KG1 (cell line): ENCODE results near the gene NUP107.

Experiments
- DNase-seq: peaks from one replicate; lab custom pipeline; 2025; lab: John Stamatoyannopoulos, UW

The NUP107 gene

DNA sequence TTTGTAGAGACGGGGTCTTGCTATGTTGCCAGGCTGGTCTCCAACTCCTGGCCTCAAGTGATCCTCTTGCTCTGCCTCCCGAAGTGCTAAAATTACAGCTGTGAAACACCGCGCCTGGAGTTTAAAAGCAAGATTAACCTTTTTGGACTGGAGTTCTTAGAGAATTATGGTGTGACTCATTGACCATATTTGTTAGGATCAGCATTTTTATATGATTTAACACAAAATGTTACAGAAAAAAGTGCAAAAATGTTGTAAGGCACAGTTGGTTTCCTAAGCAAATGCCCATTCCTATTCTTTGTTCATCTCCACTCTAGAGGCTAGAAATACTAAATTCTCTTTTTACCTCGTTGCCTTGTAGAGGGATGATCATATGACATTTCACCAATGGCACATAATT lies 86.8 kb downstream of the NUP107 start:
- DNase-seq = no peak

DNA sequence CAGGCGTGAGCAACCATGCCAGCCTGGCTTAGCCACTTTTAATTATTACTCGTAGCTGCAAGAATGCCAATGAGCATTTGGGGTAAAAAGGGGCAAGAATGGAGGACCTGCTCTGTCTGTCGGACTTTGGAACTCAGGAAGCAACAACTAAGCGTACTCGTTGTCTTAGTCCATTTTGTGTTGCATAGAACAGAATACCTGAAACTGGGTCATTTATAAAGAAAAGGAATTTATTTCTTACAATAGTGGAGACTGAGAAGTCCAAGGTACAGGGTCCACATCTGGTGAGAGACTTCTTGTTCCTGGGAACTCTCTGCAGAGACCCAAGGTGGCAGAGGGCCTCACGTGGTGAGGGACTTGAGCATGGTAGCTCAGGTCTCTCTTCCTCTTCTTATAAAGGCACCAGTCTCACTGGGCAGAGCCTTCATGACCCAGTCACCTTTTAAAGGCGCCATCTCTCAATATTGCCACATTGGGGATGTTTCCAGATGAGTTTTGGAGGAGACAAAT lies 88.4 kb downstream of the NUP107 start:
- no peak for DNase-seq

DNA sequence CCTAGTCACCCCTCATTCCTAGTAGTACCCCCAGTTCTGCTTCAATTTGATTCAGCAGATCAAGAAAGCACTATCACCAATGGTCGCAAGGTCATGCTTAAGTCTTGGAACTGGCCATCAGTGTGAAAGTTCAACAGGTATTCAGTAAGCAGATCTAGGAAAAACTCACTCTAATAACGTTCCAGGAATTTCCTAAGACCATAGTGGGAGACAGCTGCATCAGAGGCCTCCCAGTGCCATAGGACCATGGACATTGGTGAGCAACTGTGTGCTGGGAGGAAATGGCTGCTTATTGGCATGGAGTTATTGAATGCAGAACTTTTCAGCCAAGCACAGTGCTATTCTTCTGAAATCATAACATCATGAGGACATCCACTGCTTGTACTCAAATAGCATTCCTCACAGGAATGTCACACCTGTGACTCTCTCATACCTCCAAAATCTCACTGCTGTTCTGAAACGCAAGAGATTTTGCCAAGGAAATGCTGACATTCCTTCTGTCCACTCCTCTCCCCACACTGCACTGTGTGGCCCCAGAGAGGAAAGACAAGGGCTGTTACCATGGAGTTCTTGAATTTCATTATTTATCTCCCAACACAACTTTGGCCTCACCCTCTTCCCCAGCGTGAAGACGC lies 90.3 kb downstream of the NUP107 start:
- DNase-seq = no peak

DNA sequence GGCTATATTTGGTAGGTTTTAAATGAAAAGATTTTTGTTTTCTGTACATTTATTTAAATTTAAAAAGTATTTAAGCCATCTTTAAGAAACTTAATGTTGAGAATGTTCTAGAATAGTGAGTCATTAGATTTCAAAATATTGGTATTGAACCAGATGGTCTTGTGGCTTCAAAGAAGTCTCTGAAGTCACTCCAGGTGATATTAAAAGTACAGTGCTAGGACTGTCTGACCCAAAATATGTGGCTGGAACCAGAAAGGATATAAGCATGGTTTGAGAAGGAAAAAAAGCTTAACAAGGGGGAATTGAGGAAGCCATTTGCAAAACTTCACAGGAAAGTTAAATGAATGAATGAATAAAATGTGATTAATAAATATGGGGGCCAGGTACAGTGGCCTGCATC lies 92.5 kb downstream of the NUP107 start:
- no peak for DNase-seq

DNA sequence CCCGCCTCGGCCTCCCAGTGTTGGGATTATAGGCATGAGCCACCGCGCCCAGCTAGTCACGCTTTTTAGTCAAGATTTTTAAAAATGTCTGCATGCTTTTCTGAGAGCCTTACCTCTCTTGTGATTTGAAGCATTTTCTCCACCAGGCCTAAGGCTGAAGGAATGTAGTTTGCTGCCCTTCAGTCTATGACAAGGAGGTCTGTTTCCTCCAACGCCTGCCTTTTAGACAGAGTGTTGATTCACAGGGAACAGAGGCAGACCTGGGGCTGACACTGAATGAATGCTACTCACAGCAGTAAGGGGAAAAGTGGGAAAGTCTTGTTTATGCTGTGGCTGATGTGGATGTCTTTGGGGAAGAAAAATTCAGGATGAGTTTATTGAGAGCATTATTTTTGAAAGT lies 94.0 kb downstream of the NUP107 start:
- DNase-seq = no peak

DNA sequence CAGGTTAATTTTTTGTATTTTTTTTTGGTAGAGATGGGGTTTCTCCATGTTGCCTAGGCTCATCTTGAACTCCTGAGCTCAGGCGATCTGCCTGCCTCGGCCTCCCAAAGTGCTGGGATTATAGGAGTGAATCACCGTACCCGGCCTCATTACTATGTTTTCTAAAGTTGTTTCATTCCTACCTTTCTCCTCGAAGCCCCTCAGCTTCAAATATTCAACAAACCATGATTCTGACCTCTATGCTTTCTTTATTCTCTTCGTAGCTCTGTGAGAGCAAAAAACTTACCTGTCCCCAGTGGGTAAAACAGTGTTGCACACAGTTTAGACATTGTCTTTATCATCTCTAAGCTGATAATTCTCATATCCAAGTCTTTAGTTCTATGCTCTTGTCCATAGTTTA lies 95.0 kb downstream of the NUP107 start:
- DNase-seq = no peak

DNA sequence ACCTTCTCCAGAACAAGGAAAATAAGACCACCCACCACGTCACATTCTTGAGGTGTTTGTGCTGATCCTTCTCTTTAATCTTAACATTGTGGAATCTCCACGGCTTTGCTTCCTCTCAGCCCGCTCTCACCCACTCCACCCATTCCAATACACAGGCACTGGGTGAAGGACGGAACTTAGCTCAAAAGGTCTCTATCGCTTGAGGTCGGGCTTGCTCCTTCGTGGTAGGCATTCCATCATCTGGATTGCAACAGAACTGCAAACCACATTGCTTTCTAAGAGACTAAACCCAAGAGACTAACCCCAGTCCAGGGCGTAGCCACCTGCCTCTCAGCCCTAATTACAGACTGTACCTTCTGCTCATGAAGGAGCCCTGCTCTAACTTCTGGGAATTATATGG lies 97.2 kb downstream of the NUP107 start:
- no peak for DNase-seq

DNA sequence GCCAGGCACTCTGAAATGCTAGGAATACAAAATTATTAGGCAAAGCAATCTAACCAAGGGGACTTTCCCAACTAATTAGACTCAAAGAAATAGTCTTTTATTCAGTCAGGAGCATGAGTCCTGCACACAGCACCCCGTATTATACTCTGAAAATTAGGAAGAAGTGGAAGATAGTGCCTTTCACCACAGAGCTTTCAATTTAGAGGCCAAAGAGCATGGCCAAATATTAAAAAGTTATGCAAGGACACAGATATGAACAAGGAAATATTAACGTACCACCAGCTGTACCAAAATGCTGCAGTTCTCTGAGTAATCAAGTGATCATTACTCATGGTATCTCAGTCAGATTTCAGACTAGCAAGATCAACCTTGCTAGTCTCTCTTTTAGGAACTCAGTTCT lies 98.6 kb downstream of the NUP107 start:
- DNase-seq = no peak

DNA sequence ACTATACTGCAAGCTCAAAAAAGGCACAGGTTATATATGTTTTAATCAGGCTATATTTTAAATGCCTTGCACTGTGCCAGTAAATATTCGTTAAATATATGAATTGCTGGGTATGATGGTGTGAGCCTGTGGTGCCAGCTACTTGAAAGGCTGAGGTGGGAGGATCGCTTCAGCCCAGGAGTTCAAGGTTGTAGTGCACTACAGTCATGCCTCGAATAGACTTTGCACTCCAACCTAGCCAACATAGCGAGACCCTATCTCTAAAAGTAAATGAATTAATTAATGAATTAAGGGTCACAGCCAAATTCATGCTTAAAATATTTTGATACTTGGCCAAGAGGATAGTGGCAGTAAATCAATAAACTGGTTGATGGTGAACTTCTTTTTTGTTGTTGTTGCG lies 99.0 kb downstream of the NUP107 start:
- DNase-seq = no peak

DNA sequence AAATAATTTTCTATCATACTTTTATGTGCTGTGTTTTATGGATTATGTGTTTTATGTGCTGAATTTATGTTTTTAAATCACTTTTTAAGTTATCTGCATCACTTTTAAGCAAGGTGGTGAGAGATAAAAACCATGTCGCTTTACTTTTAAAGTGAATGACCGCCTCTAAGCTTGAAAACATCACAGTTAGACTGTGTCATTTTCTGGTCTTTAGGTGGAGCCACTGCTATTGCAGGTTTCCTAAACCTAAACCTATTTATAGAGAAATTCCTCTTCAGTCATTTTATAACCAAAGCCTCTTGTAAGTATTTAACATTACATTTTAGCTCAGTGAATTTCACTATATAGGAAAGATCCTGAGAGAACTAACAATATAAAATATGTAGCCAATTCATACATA lies 100.2 kb downstream of the NUP107 start:
- DNase-seq = no peak

DNA sequence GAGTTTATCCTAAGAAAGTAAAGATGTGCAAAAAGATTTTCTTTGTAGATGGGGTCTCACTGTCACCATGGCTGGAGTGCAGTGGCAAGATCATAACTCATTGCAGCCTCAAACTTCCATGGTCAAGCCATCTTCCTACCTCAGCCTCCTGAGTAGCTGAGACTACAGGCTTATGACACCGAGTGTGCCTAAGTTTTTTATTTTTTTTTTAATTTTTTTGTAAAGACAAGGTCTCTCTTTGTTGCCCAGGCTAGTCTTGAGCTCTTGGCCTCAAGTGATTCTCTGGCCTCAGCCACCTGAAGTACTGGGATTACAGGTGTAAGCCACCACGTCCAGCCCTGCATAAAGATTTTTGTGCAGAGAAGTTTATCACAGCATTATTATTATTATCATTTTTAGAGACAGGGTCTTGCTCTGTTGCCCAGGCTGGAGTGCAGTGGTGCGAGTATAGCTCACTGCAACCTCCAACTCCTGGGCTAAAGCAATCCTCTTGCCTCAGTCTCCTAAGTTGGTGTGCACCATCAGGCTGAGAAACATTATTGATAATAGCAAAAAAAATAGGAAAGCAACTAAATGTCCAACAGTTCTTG lies 101.9 kb downstream of the NUP107 start:
- no peak for DNase-seq

DNA sequence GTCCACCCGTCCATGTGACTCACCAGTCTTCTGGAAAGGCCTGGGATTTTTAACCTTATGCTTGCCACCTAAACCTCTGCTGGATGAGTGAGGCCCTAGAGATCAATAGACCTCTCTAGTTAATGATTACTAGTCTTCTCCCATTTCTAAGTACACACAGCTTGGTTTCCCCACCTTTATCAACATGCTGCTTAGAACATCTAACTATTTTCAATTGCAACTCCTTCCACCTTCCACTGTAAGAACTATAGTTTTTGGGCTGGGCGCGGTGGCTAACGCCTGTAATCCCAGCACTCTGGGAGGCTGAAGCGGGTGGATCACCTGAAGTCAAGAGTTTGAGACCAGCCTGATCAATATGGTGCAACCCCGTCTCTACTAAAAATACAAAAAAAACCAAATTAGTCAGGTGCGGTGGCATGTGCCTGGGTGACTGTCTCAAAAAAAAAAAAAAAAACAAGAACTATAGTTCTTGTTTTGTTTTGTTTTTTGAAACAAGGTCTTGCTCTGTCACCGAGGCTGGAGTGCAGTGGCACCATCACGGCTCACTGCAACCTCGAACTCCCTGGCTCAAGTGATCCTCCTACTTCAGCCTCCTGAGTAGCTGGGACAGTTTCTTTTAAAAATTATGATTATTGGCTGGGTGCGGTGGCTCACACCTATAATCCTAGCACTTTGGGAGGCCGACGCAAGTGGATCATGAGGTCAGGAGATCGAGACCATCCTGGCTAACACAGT lies 102.5 kb downstream of the NUP107 start:
- DNase-seq = no peak

DNA sequence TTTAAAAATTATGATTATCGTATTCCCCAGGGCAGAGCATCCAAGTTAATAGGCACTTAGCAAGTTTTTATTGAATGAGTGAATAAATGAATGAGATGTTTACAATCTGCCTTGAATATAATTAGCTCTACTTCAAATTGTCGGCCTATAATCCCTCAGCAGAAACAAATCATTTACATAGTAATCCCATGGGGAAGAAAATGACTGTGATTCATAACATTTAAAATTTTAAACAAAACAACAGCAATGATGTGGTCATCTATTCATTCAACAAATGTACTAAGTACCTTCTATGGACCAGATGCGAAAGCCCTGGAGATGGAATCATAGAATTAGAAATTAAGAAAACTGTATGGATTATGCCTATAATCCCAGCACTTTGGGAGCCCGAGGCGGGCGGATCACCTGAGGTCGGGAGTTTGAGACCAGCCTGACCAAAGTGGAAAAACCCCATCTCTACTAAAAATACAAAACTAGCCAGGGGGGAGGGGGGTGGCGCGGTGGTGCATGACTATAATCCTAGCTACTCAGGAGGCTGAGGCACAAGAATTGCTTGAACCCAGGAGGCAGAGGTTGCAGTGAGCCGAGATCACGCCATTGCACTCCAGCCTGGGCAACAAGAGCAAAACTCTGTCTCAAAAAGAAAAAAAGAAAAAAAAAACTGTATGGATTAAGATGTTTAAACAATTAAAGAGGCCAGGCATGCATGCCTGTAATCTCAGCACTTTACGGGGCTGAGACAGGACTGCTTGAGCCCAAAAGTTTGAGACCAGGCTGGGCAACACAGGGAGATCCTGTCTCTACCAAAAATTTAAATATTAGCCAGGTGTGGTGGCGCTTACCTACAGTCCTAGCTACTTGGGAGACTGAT lies 103.5 kb downstream of the NUP107 start:
- no peak for DNase-seq

DNA sequence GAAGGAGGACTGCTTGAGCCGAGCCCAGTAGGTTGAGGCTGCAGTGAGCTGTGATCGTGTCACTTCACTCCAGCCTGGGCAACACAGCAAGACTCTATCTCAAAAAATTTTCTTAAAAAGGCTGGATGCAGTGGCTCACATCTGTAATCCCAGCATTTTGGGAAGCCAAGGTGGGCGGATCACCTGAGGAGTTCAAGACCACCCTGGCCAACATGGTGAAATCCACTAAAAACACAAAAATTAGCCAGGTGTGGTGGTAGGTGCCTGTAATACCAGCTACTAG lies 104.1 kb downstream of the NUP107 start:
- DNase-seq = no peak

DNA sequence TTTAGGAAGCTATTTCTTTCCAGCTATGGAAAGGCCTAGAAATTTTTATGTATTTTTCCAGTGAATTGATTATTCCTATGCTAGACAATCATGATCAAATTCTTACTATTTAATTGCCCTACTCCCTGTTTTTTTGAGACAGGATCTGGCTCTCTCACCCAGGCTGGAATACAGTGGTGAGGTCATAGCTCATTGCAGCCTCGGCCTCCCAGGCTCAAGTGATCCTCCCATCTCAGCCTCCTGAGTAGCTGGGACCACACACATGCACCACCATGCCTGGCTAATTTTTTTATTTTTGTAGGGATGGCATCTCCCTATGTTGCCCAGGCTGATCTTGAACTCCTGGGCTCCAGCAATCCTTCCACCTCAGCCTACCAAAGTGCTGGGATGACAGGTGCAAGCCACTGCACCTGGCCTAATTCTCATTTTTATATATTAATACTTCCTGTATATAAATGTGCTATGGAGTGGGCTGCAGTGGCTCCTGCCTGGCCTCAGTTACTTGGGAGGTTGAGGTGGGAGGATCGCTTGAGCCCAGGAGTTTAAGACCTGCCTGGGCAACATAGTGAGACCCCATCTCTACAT lies 105.2 kb downstream of the NUP107 start:
- DNase-seq = no peak

DNA sequence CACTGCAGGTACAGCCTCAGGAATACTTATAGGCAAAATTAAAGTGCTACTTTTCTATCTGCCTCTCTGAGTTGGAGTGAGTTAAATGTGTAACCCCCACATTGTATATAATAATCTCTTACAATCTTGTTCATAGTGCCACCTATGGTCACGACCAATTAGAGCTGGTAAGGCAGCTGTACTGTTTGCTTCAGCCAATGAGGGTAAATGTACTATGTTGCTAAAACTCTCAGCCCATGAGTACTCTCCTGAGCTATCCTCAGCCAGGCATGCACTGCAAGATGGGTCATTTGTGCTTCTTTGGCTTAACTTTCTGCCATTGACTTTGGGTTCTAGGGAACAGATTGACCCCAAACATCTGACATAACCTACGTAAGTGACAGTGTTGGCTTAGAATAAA lies 106.2 kb downstream of the NUP107 start:
- no peak for DNase-seq

DNA sequence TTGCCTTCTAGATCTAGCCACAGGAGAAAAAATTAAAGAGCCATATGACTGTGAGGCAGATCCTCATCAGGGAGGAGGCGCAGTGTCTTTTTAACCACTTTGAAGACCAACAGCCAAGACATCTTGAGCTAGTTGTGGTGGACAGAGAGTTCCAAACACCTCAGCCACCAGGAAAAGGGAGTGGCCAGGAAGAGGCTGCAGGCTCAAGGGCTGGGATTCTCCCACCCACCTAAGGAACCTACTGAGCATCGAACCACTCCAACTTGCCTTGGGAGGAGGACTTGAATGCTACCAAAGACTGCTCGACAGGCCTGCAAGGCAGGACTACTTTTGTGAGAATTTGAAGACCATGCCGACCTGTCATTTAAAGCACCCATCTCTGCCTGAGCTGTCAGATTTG lies 106.7 kb downstream of the NUP107 start:
- DNase-seq = no peak

DNA sequence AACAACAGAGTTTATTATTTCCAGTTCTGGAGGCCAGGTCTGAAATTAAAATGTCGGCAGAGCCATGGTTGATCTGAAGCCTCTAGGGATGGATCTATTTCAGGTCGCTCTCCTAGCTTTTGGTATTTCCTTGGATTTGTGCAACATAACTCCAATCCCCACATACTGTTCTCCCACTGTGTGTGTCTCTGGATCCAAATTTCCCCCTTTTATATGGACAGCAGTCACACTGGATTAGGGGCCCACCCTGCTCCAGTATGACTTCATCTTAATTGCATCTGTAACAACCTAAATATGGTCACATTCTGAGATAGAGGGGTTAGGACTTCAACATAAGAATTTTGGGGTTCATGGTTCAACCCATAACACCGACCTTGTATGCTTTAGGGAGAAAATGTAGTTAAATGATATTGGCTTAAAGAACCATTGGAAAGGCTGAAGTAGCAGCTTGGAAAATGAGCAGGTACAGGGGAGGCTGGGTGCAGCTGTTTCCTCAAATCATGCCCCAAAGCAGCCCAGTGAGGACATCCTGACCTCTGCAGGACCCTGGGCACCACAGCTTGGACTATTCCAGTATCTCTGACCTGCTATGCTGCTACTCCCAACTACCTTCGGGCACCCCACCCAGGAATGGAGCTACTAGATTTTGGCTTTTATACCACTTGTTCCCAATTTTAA lies 107.3 kb downstream of the NUP107 start:
- DNase-seq = no peak

DNA sequence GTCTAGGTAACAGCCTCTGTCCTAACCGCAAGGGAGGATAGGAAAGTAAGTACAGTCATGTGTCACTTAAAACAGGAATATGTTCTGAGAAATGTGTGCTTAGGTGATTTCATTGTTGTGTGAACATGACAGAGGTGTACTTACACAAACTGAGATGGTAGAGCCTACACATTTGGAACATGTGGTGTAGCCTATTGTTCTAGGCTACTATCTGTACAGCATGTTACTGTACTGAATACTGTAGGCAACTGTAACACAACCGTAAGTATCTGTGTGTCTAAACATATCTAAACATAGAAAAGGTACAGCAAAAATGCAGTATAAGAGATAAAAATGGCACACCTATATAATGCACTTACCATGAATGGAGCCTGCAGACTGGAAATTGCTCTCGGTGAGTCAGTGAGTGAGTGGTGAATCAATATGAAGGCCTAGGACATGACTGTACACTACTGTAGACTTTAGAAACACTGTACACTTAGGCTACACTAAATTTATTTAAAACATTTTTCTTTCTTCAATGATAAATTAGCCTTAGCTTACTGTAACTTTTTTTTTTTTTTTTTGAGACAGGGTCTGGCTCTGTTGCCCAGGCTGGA lies 108.0 kb downstream of the NUP107 start:
- no peak for DNase-seq
